ENCODE data around the gene OR6C4. TPM values are rescaled to one million over a fixed set of nuclear protein-coding genes. Genes with fewer than 3 reads are reported as not detected.

The OR6C4 gene
- total RNA-seq = not detected in 2 replicates
- polyA plus RNA-seq = not detected in 2 replicates

- Histone ChIP-seq H3K9me2 (replicated peaks; ENCODE audit: insufficient read depth) (no peaks in the 10 kb centered on the region), H2AFZ (no peak within 1 kb of the TSS)
Observed at GRCh38 chr12:55549302-55549701, at the start of gene OR6C4. TSS of gene OR6C4 (plus strand) at chr12:55549602. CDS start at chr12:55551227, 1,625 bp downstream.

GRCh38 chr12:55499810-55500252 lies 49.6 kb upstream of the OR6C4 start:
- peak overlapping the region; percentile 3 for H2AFZ ChIP-seq
- H3K9me3 ChIP-seq (ENCODE audit: low read depth) = no peaks in the 10 kb centered on the region
- H3K4me1 ChIP-seq (ENCODE audit: insufficient read depth) = peaks cover 13% of the 10 kb centered on the region
- H3K4me3 ChIP-seq = no peak overlapping the region
- no peaks in the 10 kb centered on the region for H4K20me1 ChIP-seq (ENCODE audit: insufficient read depth, poor library complexity, severe bottlenecking)
- no peaks in the 10 kb centered on the region for H3K79me2 ChIP-seq
- H3K27ac ChIP-seq = peak overlapping the region; percentile 86
- no peak for TF ChIP-seq EZH2phosphoT487 (IDR thresholded peaks at IDR 0.05; ENCODE audit: low read depth, severe bottlenecking, unreplicated experiment)
- no peak for TF ChIP-seq CTCF (IDR thresholded peaks at IDR 0.05; ENCODE audit: poor library complexity)
- TF ChIP-seq EZH2 (IDR thresholded peaks at IDR 0.05; ENCODE audit: borderline replicate concordance) = no peak
- H3K27me3 ChIP-seq = no peaks in the 10 kb centered on the region
- peak overlapping the region; percentile 65 for H3K4me2 ChIP-seq
- no peaks in the 10 kb centered on the region for H3K36me3 ChIP-seq (replicated peaks; ENCODE audit: insufficient read depth, low read depth)
- peak; percentile 69 for DNase-seq (ENCODE audit: low spot score)
- 11% methylated on average over 2 of the region's 2 CpGs for WGBS (ENCODE audit: low lambda C conversion rate, missing lambda C conversion rate)
- H3K9me2 ChIP-seq (replicated peaks; ENCODE audit: insufficient read depth) = no peaks in the 10 kb centered on the region

More at GRCh38 chr12:55549302-55549701, at the start of gene OR6C4:
- H3K4me3 ChIP-seq = no peak within 1 kb of the TSS
- no peak within 1 kb of the TSS for H3K4me2 ChIP-seq
- TF ChIP-seq EZH2phosphoT487 (IDR thresholded peaks at IDR 0.05; ENCODE audit: low read depth, severe bottlenecking, unreplicated experiment) (no peak), CTCF (IDR thresholded peaks at IDR 0.05; ENCODE audit: poor library complexity) (no peak), EZH2 (IDR thresholded peaks at IDR 0.05; ENCODE audit: borderline replicate concordance) (no peak)
- no peaks in the 10 kb centered on the region for H3K36me3 ChIP-seq (replicated peaks; ENCODE audit: insufficient read depth, low read depth)
- no peaks in the 10 kb centered on the region for H3K27me3 ChIP-seq
- WGBS (ENCODE audit: low lambda C conversion rate, missing lambda C conversion rate) = 54% methylated on average over 2 of the region's 2 CpGs
- H3K27ac ChIP-seq = no peak within 1 kb of the TSS
- DNase-seq (ENCODE audit: low spot score) = no peak
- no peaks in the 10 kb centered on the region for H3K4me1 ChIP-seq (ENCODE audit: insufficient read depth)
- no peaks in the 10 kb centered on the region for H3K9me3 ChIP-seq (ENCODE audit: low read depth)
- no peaks in the 10 kb centered on the region for H4K20me1 ChIP-seq (ENCODE audit: insufficient read depth, poor library complexity, severe bottlenecking)
- H3K79me2 ChIP-seq = no peaks in the 10 kb centered on the region

DNA sequence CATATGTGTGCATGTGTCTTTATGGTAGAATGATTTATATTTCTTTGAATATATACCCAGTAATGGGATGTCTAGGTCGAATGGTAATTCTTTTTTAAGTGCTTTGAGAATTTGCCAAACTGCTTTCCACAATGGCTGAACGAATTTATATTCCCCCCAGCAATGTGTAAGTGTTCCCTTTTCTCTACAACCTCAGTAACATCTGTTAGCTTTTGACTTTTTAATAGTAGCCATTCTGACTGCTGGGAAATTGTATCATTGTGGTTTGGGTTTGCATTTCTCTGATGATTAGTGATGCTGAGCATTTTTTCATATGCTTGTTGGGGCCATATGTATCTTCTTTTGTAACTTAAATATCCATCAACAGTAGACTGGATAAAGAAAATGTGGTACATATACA lies 47.8 kb upstream of the OR6C4 start:
- Histone ChIP-seq H3K9me2 (replicated peaks; ENCODE audit: insufficient read depth) (no peaks in the 10 kb centered on the region), H3K27ac (no peak overlapping the region), H3K4me1 (ENCODE audit: insufficient read depth) (peaks cover 13% of the 10 kb centered on the region), H3K4me2 (no peak overlapping the region), H3K9me3 (ENCODE audit: low read depth) (no peaks in the 10 kb centered on the region), H3K27me3 (no peaks in the 10 kb centered on the region), H3K36me3 (replicated peaks; ENCODE audit: insufficient read depth, low read depth) (no peaks in the 10 kb centered on the region), H3K4me3 (no peak overlapping the region), H4K20me1 (ENCODE audit: insufficient read depth, poor library complexity, severe bottlenecking) (no peaks in the 10 kb centered on the region), H3K79me2 (no peaks in the 10 kb centered on the region), H2AFZ (no peak overlapping the region)
- no peak for DNase-seq (ENCODE audit: low spot score)
- WGBS (ENCODE audit: low lambda C conversion rate, missing lambda C conversion rate) = 49% methylated on average over 2 of the region's 2 CpGs
- TF ChIP-seq EZH2phosphoT487 (IDR thresholded peaks at IDR 0.05; ENCODE audit: low read depth, severe bottlenecking, unreplicated experiment) = no peak
- TF ChIP-seq CTCF (IDR thresholded peaks at IDR 0.05; ENCODE audit: poor library complexity) = no peak
- no peak for TF ChIP-seq EZH2 (IDR thresholded peaks at IDR 0.05; ENCODE audit: borderline replicate concordance)

Data from hepatocyte (in vitro differentiated cells).